A204.1 (cell line): ENCODE results near the gene PSD2.
"Not testable (repeated sequence)": the region's sequence is repeated elsewhere in the genome, so short reads cannot be mapped to it uniquely, and the experiment has no call there.

ENCODE experiments used
- FAIRE-seq: peaks from 2 replicates; lab custom pipeline; 2012; peaks lifted over from hg19 to GRCh38; lab: Jason Lieb, UNC

PSD2 gene

DNA sequence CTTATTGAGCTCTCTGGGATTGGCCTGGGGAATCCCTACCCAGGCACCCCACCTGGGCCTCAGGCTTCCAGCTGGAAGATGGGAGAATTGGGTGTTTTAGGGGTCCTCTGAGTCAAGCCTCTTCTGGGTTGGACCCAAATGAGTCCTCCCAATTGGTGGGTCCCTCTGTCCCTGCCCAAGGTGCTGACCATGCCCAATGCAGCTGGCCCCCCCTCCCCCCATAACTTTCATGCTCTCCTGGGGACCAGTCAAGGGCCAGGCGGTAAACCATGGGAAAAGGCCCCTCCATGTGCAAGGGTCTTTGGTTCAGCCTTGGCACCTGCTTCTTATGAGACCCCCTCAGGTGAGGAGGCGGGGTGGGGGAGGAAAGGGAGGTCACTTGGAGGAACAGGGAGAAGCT is 3.4 kb upstream of the PSD2 start:
- no peak for FAIRE-seq

DNA sequence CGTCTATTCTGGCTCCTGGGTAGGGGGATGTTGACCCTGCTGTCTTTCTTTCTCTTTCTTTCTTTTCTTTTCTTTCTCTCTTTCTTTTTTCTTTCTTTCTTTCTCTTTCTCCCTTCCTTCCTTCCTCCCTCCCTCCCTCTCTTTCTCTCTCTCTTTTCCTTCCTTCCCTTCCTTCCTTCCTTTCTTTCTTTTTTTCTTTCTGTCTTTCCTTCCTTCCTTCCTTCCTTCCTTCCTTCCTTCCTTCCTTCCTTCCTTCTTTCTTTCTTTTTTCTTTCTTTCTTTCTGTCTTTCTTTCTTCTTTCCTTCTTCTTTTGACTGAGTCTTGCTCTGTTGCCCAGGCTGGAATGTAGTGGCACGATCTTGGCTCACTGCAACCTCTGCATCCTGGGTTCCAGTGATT is 3.0 kb upstream of the PSD2 start:
- not testable (repeated sequence) for FAIRE-seq

DNA sequence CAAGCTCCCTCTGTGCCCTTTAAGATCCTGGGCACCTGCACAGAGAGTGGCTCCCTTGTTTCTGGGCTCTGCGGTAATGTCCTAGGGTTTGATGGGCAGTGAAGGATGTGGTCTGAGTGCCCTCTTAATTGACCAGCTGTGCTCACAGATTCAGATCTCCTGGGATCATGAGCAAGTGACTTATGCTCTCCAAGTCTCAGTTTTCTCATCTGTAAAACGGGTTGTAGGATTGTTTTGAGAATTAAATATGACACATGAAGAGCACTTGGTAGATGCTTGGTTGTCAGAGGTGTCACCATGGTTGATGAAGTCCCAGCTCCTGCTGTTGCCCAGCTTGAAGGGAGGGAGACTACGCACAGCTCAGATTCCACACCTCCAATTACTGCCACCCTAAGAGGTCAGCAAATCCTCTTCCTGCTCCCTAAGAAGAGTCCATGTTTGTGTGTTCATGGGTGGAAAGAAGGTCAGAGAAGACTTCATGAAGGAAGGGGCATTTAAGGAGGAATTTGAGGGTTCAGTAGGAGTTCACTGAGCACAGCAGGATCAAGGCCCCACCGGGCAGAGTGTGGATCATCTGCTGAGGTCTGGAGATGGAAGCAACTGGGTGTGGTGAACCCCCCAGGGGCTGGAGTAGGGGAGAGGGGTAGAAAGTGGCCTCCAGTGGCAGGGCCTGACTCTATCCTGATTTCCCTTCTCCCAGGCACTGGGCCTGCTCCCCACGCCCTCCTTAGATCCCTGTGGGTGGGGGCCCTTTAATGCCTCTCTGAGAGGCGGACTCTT is 1.4 kb upstream of the PSD2 start:
- no peak for FAIRE-seq

DNA sequence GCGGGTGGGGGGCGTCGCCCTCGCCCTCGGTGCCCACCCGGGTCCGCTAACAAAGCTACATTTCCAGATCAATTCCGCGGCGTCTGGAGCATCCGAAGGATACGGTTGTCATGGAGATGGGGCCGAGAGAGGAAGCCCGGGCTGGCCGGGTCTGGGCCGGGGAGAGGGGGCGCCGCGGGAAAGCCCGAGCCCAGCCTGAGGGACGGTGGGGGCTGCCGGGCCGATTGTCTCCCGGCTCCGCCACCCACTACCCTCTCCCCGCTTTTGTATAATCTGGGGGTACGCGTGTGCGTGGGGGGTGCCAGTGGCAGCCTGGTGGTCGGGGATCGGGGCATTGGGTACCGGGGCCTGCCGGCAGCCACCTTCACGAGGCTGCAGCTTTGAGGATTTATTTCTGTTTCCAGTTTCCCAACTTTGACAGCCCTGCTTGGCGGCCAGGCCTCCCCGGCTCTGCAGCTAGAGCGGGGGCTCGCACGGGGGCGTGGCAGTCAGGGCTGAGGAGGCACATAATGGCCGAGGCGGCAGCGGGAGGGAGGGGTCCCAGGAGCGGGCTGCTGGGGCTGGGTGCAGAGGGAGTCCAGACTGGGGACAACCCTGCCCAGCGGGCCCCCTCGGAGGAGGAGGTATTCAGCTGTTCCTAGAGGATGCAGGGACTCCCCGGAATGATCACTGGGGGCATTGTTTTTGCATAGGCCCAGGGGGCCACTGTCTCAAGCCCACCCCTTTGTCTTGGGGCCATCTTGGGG is 626 bp downstream of the PSD2 start:
- no peak for FAIRE-seq

DNA sequence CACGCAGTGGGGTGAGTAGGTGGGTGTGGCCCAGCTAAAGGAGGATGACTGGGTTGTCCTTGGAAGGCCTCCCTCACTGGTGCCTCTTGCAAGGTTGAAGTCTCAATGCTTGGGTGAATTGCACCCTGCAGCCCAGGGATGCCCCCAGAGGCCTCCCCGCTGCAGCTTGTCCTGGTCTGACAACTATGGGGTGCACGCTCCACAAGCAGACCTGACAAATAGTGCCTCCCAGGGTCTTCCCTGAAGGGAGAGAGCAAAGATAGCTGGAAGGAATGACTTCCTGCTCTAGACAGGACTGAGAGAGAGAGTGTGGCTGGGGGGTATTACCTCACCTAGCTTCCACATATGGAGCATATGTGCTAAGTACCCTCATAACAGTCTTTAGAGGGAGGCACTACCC is 1.7 kb downstream of the PSD2 start:
- FAIRE-seq: no peak

DNA sequence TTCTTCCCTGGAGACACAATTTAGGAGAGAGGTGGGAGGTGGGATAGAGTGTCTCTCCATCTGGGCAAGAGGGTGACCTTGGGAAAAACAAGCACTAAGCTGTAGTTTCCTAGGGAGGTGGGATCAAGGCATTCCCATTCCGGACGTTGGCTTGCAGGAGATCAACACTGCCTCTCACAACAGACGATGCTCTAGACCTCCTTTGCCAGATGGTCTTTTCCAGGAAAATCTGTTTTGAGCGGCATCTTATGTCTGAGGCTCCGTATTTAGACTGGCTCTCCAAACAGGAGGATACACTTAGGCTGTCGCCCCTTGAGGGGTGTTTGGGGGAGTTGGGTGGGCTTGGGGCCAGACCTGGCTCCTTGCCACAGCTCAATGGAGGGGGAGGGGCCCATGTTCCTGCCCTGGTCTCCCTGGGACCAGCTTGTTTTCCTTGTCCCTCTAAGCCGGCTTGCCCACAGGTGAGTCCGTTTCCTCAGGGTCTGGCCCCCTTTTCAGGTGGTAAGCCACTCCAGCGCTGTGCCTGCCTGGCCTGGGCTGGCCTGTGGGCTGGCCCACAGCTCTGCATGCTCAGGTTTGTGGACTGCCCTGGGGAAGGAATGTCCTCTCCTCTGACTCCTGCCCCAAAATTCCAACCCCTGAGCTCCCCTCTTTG is 2.4 kb downstream of the PSD2 start:
- FAIRE-seq: no peak

DNA sequence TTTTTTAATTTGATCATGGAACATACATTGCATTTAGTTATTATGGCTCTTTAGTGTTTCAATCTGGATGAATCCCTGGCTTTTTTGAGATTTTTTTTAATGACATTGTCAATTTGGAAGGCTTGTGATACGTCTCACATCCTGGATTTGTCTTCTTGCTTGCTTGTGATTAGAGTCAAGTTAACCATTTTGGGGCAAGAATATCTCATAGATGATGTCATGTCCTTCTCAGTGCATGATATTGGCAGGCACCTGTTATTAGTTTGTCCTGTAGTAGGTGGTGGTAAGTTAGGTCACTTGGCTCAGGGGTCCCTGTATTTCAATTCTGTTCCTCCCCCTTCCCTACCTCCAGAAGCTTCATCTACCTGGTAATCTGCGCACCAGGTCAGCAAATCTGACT is 3.3 kb downstream of the PSD2 start:
- no peak for FAIRE-seq

DNA sequence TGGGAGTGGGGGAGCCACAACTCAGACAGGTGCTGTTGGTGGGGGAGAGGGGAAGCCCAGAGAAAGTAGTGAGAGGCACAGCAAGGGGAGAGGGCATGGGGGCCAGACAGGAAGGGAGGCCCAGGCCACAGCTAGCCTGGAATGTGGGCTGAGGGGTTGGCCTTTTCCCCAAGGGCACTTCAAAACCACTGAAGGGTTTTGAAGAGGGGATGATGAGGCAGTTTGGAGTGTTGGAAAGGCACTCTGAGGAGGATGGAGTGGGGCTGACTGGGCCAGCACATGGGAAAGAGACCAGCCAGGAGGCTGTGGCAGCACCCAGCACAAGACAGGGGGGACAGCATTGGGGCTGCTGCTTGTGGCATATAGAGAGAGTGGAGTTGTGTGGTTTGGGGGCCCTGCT is 3.8 kb downstream of the PSD2 start:
- FAIRE-seq: no peak

DNA sequence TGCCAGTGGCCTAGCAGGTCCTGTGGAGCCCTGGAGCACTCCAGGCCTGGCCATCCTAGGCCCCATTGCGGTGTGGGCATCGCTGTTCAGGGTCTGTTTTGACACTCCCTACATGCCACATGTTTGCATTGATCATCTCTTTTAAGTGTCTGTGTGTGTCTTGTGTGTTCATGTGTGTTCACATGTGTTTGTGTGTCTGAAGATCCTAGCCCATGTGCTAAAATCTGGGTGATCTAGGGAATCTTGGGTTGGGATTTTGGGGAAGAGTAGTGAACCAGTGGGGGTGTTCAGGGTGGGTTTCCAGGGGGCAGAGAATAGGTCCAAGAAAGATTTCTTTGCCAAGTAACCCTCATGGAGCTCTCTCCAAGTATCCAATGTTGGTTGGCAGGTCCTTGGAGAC is 8.4 kb downstream of the PSD2 start:
- no peak for FAIRE-seq

DNA sequence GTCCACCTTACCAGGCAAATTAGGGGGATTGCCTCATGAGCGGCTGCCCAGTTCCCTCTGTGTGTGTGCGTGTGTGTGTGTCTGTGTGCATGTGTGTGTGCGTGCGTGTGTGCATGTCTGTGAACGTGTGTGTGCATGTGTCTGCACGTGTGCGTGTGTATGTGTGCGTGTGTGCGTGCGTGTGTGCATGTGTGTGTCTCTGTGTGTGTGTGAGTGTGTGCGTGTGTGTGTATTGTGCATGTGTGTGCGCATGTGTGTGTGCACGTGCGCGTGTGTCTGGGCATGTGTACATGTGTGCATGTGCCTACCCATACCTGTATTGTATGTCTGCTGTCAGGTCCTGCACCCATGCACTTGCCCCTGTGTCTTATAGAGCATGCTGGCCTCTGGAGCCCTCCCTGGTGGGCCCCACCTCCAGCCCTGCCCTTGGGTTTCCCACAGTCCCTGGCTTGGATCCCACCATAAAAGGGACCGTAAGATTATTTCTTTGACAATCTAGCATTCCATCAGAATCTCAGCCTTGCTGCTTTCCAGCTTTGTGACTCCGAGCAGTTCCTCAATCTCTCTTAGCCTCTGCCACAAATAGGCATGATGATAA is 9.3 kb downstream of the PSD2 start:
- FAIRE-seq: no peak

DNA sequence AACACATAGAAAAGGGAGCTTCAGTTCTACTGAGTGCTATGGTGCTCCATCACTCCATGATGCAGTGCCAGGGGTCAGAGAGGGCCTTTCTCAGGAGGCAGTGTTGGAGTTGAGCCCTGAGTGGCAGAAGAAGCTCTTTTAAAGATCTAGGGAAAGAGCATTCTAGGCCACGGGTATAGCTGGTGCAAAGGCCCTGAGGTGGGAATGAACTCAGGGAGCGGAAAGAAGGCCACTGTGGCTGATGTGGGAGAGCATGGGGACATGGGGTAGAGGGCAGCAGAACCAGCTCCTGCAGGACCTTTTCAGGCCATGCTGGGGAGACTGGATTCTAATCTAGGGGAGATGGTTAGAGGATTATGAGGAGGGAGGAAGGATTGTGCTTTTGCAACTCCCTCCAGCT is 9.9 kb downstream of the PSD2 start:
- FAIRE-seq: no peak

DNA sequence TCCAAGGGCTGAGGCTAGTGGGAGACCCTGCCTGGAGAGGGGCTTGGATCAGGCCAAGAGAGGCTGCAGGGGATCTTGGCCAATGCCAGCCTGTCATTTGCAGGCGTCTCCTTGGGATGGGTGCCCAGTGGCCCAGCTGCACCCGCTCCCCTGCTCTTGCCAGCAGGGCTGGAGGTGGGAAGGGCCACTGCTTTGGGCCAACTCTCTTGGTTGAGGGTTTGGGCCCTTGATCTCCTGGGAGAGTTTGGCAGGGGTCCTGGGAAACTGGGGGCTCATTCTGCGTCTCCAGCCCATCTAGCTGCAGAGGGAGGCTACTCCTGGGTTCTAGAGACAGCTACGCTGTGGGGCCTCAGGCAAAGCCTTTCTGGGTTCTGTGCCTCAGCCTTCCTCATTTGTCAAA is 10.5 kb downstream of the PSD2 start:
- FAIRE-seq: no peak

DNA sequence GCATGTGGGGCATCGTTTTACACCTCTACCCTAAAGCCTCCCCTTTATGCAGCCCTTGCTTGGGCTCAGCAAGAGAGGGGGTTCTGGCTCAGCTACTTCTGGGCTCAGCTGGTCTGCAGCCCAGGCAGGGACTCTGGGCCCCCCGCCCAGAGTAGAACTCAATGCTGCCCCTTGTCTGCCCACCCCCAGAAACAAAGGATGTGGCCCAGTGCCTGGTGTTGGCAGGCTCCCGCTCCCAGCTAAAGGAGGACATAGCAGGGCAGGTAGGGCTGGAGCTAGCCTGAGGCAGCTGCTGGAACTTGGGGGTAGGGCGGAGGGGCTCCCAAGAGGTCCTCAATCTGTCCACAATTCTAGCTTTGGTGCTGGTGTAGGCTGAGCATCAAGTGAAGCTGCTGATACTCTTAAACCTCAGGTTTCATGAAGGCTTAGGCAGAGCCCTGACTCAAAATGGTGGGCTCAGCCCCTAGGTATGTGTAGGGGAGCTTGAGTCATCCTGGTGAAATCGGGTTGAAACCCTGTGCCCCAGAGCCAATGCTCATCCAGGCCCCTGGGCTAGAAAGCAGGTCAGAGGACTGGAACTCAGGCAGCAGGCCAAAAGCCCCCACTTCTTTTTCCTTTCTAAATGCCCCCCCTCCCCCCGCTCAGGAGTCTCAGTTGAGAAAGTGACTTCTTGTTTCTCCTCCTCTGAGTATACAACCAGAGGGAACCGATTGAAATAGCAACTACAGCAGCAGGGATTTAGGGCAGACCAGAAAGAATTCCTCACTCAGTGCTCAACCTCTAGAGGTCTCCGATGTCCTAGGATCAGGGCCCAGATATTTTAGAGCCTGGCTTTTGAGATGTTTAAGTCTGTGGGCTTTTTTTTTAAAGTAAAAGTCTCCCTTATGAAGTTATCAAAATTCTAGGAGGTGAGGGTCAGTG is 11.4 kb downstream of the PSD2 start:
- FAIRE-seq: no peak

DNA sequence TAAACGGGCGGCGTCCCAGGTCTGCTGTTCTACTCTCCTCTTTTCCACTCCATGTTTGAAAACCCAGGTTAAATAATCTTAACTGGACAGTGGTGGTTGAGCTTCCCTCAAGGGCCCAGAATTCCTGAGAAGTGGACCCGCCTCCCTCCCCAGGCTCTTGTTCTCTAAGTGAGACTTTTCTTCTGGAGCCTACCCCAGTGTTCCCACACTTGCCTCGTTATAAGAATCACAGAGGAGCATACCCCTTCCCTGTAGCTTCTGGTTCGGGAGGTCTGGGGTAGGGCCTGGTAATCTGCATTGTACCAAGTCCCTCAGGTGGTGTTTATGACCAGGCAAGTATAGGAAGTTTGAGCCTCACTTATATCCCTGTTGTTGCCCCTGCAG is 12.0 kb downstream of the PSD2 start:
- FAIRE-seq: no peak

DNA sequence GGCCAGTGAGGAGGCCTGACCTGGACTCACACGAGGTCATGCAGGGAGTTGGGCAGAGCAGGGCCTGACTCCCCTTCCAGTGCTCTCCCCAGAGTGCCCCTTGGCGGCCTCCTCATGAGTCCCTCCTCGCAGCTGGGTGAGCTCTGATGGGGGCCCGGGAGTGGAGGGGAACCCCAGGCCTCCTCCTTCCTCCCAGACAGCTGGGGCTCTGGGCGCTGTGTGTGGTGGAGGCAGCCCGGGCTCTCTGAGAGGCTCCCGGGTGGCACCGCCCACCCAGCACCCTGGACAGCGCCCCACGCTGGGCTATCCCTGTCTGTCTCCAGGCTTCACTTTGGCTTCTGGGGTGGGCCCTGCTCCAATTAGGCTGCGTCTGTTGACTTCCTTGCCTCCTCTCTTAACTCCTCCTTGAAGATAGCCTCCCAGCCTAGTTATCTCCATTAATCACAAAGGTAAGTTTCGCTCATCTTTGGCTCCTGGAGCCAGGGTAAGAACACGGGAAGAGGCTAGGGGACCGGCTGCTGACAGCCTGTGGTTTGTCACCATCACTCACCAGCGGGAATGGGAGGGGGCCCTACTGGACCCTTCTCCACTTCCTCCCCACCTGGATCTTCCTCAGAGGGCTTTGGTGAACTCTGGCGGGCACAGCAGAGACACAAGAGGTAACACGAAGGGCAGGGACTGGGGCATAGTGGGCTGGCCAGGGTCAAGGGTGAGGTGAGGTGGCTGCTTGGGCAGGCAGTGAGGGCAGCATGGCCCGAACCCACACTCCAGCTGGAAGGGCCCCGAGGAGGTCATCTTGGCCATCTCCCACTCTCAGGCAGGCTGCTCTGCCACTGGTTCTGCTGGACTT is 13.1 kb downstream of the PSD2 start:
- no peak for FAIRE-seq

DNA sequence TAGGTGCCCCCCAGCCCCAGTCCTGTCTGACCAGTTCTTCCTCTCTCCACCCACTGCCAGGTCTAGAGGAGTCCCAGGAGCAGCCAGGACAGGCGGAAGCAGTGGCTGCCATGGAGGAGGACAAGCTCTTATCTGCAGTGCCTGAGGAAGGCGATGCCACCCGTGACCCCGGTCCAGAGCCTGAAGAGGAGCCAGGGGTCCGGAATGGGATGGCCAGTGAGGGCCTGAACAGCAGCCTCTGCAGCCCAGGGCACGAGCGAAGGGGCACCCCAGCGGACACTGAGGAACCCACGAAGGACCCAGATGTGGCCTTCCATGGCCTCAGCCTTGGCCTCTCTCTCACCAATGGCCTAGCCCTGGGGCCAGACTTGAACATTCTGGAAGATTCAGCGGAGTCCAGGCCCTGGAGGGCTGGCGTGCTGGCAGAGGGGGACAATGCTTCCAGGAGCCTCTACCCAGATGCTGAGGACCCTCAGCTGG is 13.8 kb downstream of the PSD2 start:
- FAIRE-seq: no peak

DNA sequence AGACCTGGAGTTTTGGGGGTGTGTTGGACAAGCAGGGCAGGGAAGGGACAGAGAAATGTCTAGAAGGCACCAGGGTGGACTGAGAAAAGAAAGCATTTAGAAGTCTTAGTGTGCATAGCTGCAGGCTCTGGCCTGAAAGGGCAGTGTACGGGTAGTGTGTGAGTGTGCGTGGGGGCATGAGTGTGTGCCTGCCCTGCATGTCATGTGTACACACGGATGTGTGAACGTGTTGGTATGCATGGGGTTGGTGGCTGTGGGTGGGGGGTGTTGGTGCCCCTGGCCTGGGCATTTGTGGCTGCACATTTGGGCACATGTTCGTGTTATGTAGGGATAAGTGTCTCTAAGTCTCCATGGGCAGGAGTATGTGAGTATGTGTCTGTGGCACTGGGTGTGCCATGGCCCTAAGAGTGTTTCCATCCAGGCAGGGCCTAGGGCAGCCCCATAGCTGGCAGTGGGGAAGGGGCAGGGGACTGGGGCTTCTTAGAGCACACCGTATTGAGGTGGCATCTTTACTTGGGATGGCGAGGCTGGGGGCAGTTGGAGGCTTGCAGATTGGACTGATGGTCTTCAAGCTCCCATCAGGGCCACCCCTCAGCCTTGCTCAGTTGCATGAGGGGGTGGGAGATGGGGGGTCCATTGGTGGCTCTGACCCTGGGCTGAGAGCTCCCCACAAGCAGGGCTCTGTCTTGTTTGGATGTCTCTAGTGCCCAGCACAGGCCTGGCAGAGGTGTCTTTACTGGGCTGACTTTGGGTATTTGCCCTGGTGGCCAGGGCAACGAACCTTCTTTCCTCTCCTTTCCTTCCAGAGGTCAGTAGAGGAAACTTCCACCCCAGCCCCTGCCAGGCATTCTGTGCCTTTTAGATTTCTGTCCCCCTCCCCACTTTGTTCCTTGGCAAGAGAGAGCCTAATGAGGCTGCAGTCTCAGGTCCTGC is 15.0 kb downstream of the PSD2 start:
- no peak for FAIRE-seq

DNA sequence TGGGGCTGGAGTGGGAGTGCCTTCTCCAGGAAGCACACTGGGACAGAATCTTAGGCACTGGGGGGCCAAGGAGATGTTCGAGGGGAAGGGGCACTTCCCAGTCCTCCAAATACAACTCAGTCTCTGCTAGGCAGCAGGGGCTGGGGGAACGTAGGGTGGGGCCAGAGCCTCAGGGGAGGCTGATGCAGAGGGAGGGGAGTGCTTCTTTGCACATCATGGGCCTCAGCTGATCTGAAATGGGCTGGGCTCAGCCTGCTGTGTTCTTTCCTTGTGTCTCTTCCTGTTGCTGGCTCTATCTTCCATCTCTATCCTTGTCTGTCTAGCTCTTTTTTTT is 15.6 kb downstream of the PSD2 start:
- FAIRE-seq: no peak

DNA sequence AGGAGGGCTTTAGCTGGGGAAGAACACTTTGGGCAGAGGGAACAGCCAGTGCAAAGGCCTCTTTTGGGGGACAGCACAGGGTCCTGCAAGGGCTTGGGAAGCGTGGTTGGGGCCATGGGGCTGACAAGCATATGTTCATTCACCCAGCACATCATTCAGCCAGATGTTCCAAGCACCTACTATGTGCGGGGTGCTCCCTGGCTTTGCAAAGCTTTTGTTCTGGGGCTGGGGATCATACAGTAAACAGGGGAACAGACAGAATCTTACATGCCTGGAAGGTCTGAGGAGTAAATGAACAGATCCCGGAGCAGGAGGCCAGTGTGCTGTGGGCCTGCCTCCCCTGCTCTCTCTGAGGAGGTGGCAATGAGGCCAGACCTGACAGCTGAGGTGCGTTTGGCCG is 16.7 kb downstream of the PSD2 start:
- no peak for FAIRE-seq
